ENCODE data around the gene RARG. TPM values are rescaled to one million over a fixed set of nuclear protein-coding genes. Genes with fewer than 3 reads are reported as not detected.

RARG gene
- total RNA-seq, 2 experiments from 2014 or later = 19.7 to 20.3 TPM

GRCh38 chr12:53222806-53223261, 9.2 kb downstream of the RARG start:
- no peaks in the 10 kb centered on the region for H3K27me3 Mint-ChIP-seq
- H3K4me1 Mint-ChIP-seq (ENCODE audit: low read depth) = peaks cover 64% of the 10 kb centered on the region
- CTCF ChIA-PET = interaction anchor here (1.1 to 2.3 kb wide), 4 partner anchors 9 to 63 kb away, joined by 4 to 9 read pairs (median 4); no protein-coding TSS in a partner anchor
- peaks cover 4% of the 10 kb centered on the region for H3K36me3 Mint-ChIP-seq (ENCODE audit: low read depth)
- intact Hi-C loops (cut with micrococcal nuclease) = no loop called here
- ATAC-seq (no peak), DNase-seq (no peak)
- peak overlapping the region; percentile 78 for H3K4me3 Mint-ChIP-seq
- H3K9me3 Mint-ChIP-seq = no peaks in the 10 kb centered on the region
- H3K27ac Mint-ChIP-seq = peak overlapping the region; percentile 89
- POLR2A ChIA-PET = interaction anchor here (0.6 to 4.3 kb wide), 6 partner anchors 14 to 68 kb away, joined by 3 to 21 read pairs (median 3); a partner anchor contains a TSS
- TF ChIP-seq, protein P1, sequence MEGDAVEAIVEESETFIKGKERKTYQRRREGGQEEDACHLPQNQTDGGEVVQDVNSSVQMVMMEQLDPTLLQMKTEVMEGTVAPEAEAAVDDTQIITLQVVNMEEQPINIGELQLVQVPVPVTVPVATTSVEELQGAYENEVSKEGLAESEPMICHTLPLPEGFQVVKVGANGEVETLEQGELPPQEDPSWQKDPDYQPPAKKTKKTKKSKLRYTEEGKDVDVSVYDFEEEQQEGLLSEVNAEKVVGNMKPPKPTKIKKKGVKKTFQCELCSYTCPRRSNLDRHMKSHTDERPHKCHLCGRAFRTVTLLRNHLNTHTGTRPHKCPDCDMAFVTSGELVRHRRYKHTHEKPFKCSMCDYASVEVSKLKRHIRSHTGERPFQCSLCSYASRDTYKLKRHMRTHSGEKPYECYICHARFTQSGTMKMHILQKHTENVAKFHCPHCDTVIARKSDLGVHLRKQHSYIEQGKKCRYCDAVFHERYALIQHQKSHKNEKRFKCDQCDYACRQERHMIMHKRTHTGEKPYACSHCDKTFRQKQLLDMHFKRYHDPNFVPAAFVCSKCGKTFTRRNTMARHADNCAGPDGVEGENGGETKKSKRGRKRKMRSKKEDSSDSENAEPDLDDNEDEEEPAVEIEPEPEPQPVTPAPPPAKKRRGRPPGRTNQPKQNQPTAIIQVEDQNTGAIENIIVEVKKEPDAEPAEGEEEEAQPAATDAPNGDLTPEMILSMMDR (IDR thresholded peaks at IDR 0.05) = no peak

DNA sequence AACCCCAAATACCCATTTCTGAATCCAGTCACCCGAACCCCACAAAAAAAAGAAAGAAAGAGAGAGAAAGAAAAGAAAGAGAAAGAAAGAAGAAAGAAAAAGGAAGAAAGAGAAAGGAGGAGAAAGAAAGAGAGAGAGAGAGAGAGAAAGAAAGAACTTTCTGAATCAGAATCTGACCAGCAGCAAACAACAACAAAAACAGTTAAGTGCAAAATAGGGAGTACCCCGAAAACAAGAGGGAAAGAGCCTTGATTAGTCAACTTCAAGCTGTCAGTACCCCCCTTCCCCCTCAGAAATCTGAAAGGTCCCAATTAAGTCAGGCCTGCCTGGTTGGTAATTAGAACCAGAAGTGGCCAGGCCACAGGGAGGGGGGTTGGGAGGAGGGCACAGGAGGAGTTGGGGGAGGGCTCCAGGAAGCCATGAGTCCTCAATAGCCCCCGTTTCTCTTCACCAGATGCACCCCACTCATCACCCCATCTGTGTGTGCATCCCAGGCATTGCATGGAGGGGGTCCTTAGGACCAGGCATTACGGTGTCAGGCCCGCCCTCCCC, 9.8 kb downstream of the RARG start:
- ChIA-PET CTCF (interaction anchor here (1.1 to 2.3 kb wide), 3 partner anchors 9 to 29 kb away, joined by 4 to 9 read pairs (median 5); no protein-coding TSS in a partner anchor), POLR2A (interaction anchor here (0.7 to 4.3 kb wide), 4 partner anchors 19 to 68 kb away, joined by 3 to 21 read pairs (median 3); a partner anchor contains a TSS)
- TF ChIP-seq, protein P1 (IDR thresholded peaks at IDR 0.05) = no peak
- Mint-ChIP-seq H3K27me3 (no peaks in the 10 kb centered on the region), H3K9me3 (no peaks in the 10 kb centered on the region), H3K27ac (peak overlapping the region; percentile 89), H3K4me3 (peak overlapping the region; percentile 78), H3K4me1 (ENCODE audit: low read depth) (peaks cover 66% of the 10 kb centered on the region), H3K36me3 (ENCODE audit: low read depth) (peaks cover 4% of the 10 kb centered on the region)
- ATAC-seq = no peak
- DNase-seq = peak; percentile 47
- intact Hi-C loops (cut with micrococcal nuclease) = no loop called here

GRCh38 chr12:53221203-53222080, 10.6 kb downstream of the RARG start:
- Mint-ChIP-seq H3K27ac (peak overlapping the region; percentile 96), H3K9me3 (no peaks in the 10 kb centered on the region), H3K4me1 (ENCODE audit: low read depth) (peaks cover 70% of the 10 kb centered on the region), H3K27me3 (no peaks in the 10 kb centered on the region), H3K4me3 (peak overlapping the region; percentile 92), H3K36me3 (ENCODE audit: low read depth) (peaks cover 4% of the 10 kb centered on the region)
- intact Hi-C loops (cut with micrococcal nuclease) = no loop called here
- TF ChIP-seq, protein P1 (IDR thresholded peaks at IDR 0.05) = no peak
- ATAC-seq (peak; percentile 9), DNase-seq (peak; percentile 66)
- ChIA-PET CTCF (interaction anchor here (1.2 to 4.0 kb wide), 7 partner anchors 10 to 62 kb away, joined by 3 to 38 read pairs (median 6); partner anchors contain the start of genes CSAD and ESPL1), POLR2A (interaction anchor here (1.7 to 7.7 kb wide), 7 partner anchors 13 to 102 kb away, joined by 6 to 78 read pairs (median 21); partner anchors contain the start of genes ESPL1, ITGB7 and MYG1)

DNA sequence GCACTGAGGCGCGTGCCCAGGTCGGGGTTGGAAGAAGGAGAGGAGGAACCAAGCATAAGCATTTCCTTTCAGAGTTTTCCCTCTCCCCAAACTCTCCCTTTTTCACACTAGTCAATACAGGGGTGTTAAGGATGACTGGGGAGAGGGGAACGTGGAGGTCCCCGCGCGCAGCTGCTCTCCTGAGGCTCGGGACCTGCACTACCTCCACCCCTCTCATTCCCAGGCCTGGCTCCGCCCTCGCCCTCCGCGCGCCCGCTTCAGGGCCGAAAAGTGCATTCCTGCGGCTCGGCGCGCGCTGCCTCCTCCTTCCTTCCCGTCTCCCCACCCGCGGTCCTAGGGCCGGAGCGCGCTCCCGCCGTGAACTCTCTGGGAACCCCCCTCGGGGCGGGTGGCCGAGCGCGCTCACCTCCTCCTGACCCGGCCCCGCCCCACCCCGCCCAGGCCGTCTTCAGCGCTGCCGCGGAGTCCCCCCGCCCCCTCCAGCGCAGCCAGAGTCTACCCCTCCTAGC, 11.3 kb downstream of the RARG start:
- ATAC-seq (peak; percentile 65), DNase-seq (peak; percentile 92)
- POLR2A ChIA-PET = interaction anchor here (1.7 to 7.7 kb wide), 9 partner anchors 9 to 103 kb away, joined by 6 to 78 read pairs (median 13); partner anchors contain the start of genes CSAD, ESPL1, ITGB7 and MYG1
- Mint-ChIP-seq H3K36me3 (ENCODE audit: low read depth) (peaks cover 6% of the 10 kb centered on the region), H3K27me3 (no peaks in the 10 kb centered on the region), H3K4me1 (ENCODE audit: low read depth) (peaks cover 74% of the 10 kb centered on the region), H3K9me3 (no peaks in the 10 kb centered on the region), H3K4me3 (peak overlapping the region; percentile 92), H3K27ac (peak overlapping the region; percentile 96)
- CTCF ChIA-PET = interaction anchor here (0.7 to 5.3 kb wide), 12 partner anchors 9 to 101 kb away, joined by 3 to 47 read pairs (median 5); partner anchors contain the start of genes AAAS, CSAD, ESPL1 and MYG1
- intact Hi-C loops (cut with micrococcal nuclease) = no loop called here
- TF ChIP-seq, protein P1 (IDR thresholded peaks at IDR 0.05) = no peak
